ENCODE results near the gene WDTC1. TPM values are rescaled to one million over a fixed set of nuclear protein-coding genes. Genes with fewer than 3 reads are reported as not detected.

WDTC1 gene
- total and polyA plus RNA-seq, 4 donors: 12.8 to 38.5 (median 26.7) TPM

- H3K9me3 ChIP-seq (ENCODE audit: control insufficient read depth, low read length): no peaks in the 10 kb centered on the region
- no peak overlapping the region for H3K27ac ChIP-seq (ENCODE audit: low read depth in 1 of 2, low read length in 2 of 2)
- DNase-seq (no peak), ATAC-seq (ENCODE audit: low FRiP score) (no peak)
- no peaks in the 10 kb centered on the region for H3K27me3 ChIP-seq (ENCODE audit: control insufficient read depth in 1 of 2, insufficient read depth in 2 of 2, low read length in 1 of 2)
- H3K4me3 ChIP-seq (ENCODE audit: low read length in 2 of 2): no peak overlapping the region
- no peaks in the 10 kb centered on the region for H3K36me3 ChIP-seq (ENCODE audit: control insufficient read depth in 1 of 2, insufficient read depth in 2 of 2, low read length in 1 of 2)
- no peaks in the 10 kb centered on the region for H3K4me1 ChIP-seq (ENCODE audit: control insufficient read depth in 1 of 2, insufficient read depth in 2 of 2, low read length in 2 of 2)
- 87 to 89% methylated on average over 5 of the region's 5 CpGs for WGBS, 2 donors
- intact Hi-C loops (cut with DNase I): no loop called here
Measured at GRCh38 chr1:27316860-27317259, 82.4 kb downstream of the WDTC1 start.

GRCh38 chr1:27318136-27318535, 83.7 kb downstream of the WDTC1 start:
- H3K27ac ChIP-seq (ENCODE audit: low read depth in 1 of 2, low read length in 2 of 2): no peak overlapping the region
- no peaks in the 10 kb centered on the region for H3K9me3 ChIP-seq (ENCODE audit: control insufficient read depth, low read length)
- H3K36me3 ChIP-seq (ENCODE audit: control insufficient read depth in 1 of 2, insufficient read depth in 2 of 2, low read length in 1 of 2): no peaks in the 10 kb centered on the region
- no peaks in the 10 kb centered on the region for H3K27me3 ChIP-seq (ENCODE audit: control insufficient read depth in 1 of 2, insufficient read depth in 2 of 2, low read length in 1 of 2)
- 11 to 15% methylated on average over 4 of the region's 4 CpGs for WGBS, 2 donors
- no peak for ATAC-seq (ENCODE audit: low FRiP score)
- no peaks in the 10 kb centered on the region for H3K4me1 ChIP-seq (ENCODE audit: control insufficient read depth in 1 of 2, insufficient read depth in 2 of 2, low read length in 2 of 2)
- no peak overlapping the region for H3K4me3 ChIP-seq (ENCODE audit: low read length in 2 of 2)
- intact Hi-C loops (cut with DNase I): no loop called here
- no peak for DNase-seq

- H3K4me3 ChIP-seq (ENCODE audit: low read length in 2 of 2): no peak overlapping the region
- H3K36me3 ChIP-seq (ENCODE audit: control insufficient read depth in 1 of 2, insufficient read depth in 2 of 2, low read length in 1 of 2): no peaks in the 10 kb centered on the region
- no peaks in the 10 kb centered on the region for H3K27me3 ChIP-seq (ENCODE audit: control insufficient read depth in 1 of 2, insufficient read depth in 2 of 2, low read length in 1 of 2)
- H3K27ac ChIP-seq (ENCODE audit: low read depth in 1 of 2, low read length in 2 of 2): no peak overlapping the region
- WGBS, 2 donors: 12 to 14% methylated on average over 1 of the region's 1 CpG
- intact Hi-C loops (cut with DNase I): no loop called here
- ATAC-seq (ENCODE audit: low FRiP score) (no peak), DNase-seq (no peak)
- H3K4me1 ChIP-seq (ENCODE audit: control insufficient read depth in 1 of 2, insufficient read depth in 2 of 2, low read length in 2 of 2): no peaks in the 10 kb centered on the region
- H3K9me3 ChIP-seq (ENCODE audit: control insufficient read depth, low read length): no peaks in the 10 kb centered on the region
Measured at GRCh38 chr1:27318596-27318995, 84.2 kb downstream of the WDTC1 start.

- Histone ChIP-seq H3K36me3 (ENCODE audit: control insufficient read depth in 1 of 2, insufficient read depth in 2 of 2, low read length in 1 of 2) (peaks cover 0 to 2% of the 10 kb centered on the region in 2 donors), H3K27me3 (ENCODE audit: control insufficient read depth in 1 of 2, insufficient read depth in 2 of 2, low read length in 1 of 2) (no peaks in the 10 kb centered on the region), H3K27ac (ENCODE audit: low read depth in 1 of 2, low read length in 2 of 2) (peak within 1 kb of the TSS; percentile 28 to 50), H3K4me1 (ENCODE audit: control insufficient read depth in 1 of 2, insufficient read depth in 2 of 2, low read length in 2 of 2) (no peaks in the 10 kb centered on the region), H3K9me3 (ENCODE audit: control insufficient read depth, low read length) (no peaks in the 10 kb centered on the region), H3K4me3 (ENCODE audit: low read length in 2 of 2) (peak within 1 kb of the TSS; percentile 55 to 98)
- WGBS, 2 donors: 0% methylated on average over 62 to 67 of the region's 67 CpGs
- ATAC-seq (ENCODE audit: low FRiP score) (peak; percentile 100), DNase-seq (peak; percentile 99 to 100)
- intact Hi-C loops (cut with DNase I): loop anchor here (1.0 to 2.0 kb wide), 2 partner anchors 43 to 44 kb away; partner anchors contain the start of gene MAP3K6 (in 1 of the 2)
Measured at GRCh38 chr1:27321813-27322568, 87.6 kb downstream of the WDTC1 start, which contains the start of gene TMEM222. Gene TMEM222, plus strand, starts transcription at chr1:27322163. Its CDS starts 35 bp downstream, at chr1:27322198.

- Histone ChIP-seq H3K4me1 (ENCODE audit: control insufficient read depth in 1 of 2, insufficient read depth in 2 of 2, low read length in 2 of 2) (no peaks in the 10 kb centered on the region), H3K36me3 (ENCODE audit: control insufficient read depth in 1 of 2, insufficient read depth in 2 of 2, low read length in 1 of 2) (peaks cover 0 to 2% of the 10 kb centered on the region in 2 donors), H3K9me3 (ENCODE audit: control insufficient read depth, low read length) (no peaks in the 10 kb centered on the region), H3K27ac (ENCODE audit: low read depth in 1 of 2, low read length in 2 of 2) (peak overlapping the region; percentile 28 to 50), H3K4me3 (ENCODE audit: low read length in 2 of 2) (peak overlapping the region; percentile 55 to 98), H3K27me3 (ENCODE audit: control insufficient read depth in 1 of 2, insufficient read depth in 2 of 2, low read length in 1 of 2) (no peaks in the 10 kb centered on the region)
- DNase-seq: no peak
- 10 to 14% methylated on average over 10 of the region's 10 CpGs for WGBS, 2 donors
- no peak for ATAC-seq (ENCODE audit: low FRiP score)
- intact Hi-C loops (cut with DNase I): loop anchor here (1.0 to 2.0 kb wide), 2 partner anchors 42 to 44 kb away; partner anchors contain the start of gene MAP3K6 (in 1 of the 2)
Measured at GRCh38 chr1:27322569-27323240, 88.3 kb downstream of the WDTC1 start.

- Histone ChIP-seq H3K4me3 (ENCODE audit: low read length in 2 of 2) (no peak overlapping the region), H3K9me3 (ENCODE audit: control insufficient read depth, low read length) (no peaks in the 10 kb centered on the region), H3K4me1 (ENCODE audit: control insufficient read depth in 1 of 2, insufficient read depth in 2 of 2, low read length in 2 of 2) (no peaks in the 10 kb centered on the region), H3K27me3 (ENCODE audit: control insufficient read depth in 1 of 2, insufficient read depth in 2 of 2, low read length in 1 of 2) (no peaks in the 10 kb centered on the region), H3K27ac (ENCODE audit: low read depth in 1 of 2, low read length in 2 of 2) (no peak overlapping the region), H3K36me3 (ENCODE audit: control insufficient read depth in 1 of 2, insufficient read depth in 2 of 2, low read length in 1 of 2) (peaks cover 0 to 2% of the 10 kb centered on the region in 2 donors)
- intact Hi-C loops (cut with DNase I): no loop called here
- DNase-seq: no peak
- ATAC-seq (ENCODE audit: low FRiP score): no peak
- 92 to 94% methylated on average over 15 of the region's 15 CpGs for WGBS, 2 donors
Measured at GRCh38 chr1:27325286-27325685, 90.9 kb downstream of the WDTC1 start.

GRCh38 chr1:27327964-27328363, 93.5 kb downstream of the WDTC1 start:
- no peaks in the 10 kb centered on the region for H3K4me1 ChIP-seq (ENCODE audit: control insufficient read depth in 1 of 2, insufficient read depth in 2 of 2, low read length in 2 of 2)
- no peak overlapping the region for H3K27ac ChIP-seq (ENCODE audit: low read depth in 1 of 2, low read length in 2 of 2)
- no peak for DNase-seq
- no peaks in the 10 kb centered on the region for H3K27me3 ChIP-seq (ENCODE audit: control insufficient read depth in 1 of 2, insufficient read depth in 2 of 2, low read length in 1 of 2)
- ATAC-seq (ENCODE audit: low FRiP score): no peak
- intact Hi-C loops (cut with DNase I): no loop called here
- H3K4me3 ChIP-seq (ENCODE audit: low read length in 2 of 2): no peak overlapping the region
- no peaks in the 10 kb centered on the region for H3K9me3 ChIP-seq (ENCODE audit: control insufficient read depth, low read length)
- peaks cover 0 to 5% of the 10 kb centered on the region in 2 donors for H3K36me3 ChIP-seq (ENCODE audit: control insufficient read depth in 1 of 2, insufficient read depth in 2 of 2, low read length in 1 of 2)
- WGBS, 2 donors: 78 to 81% methylated on average over 5 of the region's 5 CpGs

GRCh38 chr1:27330786-27331185, 96.4 kb downstream of the WDTC1 start:
- Histone ChIP-seq H3K4me3 (ENCODE audit: low read length in 2 of 2) (no peak overlapping the region), H3K27ac (ENCODE audit: low read depth in 1 of 2, low read length in 2 of 2) (no peak overlapping the region), H3K36me3 (ENCODE audit: control insufficient read depth in 1 of 2, insufficient read depth in 2 of 2, low read length in 1 of 2) (peaks cover 0 to 15% of the 10 kb centered on the region in 2 donors), H3K4me1 (ENCODE audit: control insufficient read depth in 1 of 2, insufficient read depth in 2 of 2, low read length in 2 of 2) (no peaks in the 10 kb centered on the region), H3K9me3 (ENCODE audit: control insufficient read depth, low read length) (no peaks in the 10 kb centered on the region), H3K27me3 (ENCODE audit: control insufficient read depth in 1 of 2, insufficient read depth in 2 of 2, low read length in 1 of 2) (no peaks in the 10 kb centered on the region)
- intact Hi-C loops (cut with DNase I): no loop called here
- ATAC-seq (ENCODE audit: low FRiP score) (no peak), DNase-seq (peak in 1 of 2 donors; percentile 68)
- WGBS, 2 donors: 78 to 79% methylated on average over 8 of the region's 8 CpGs

All from aorta (tissue), 5 donors.